Activated CD8-positive, alpha-beta memory T cell treated with anti-CD3 and anti-CD28 coated beads for 48 hours (primary cell): ENCODE results near the gene COG5.

ENCODE experiments used
- DNase-seq, 3 experiments: peaks; one replicate each; pipeline ENCODE4 v3.0.0-alpha.2; 2020; ENCODE audit warnings: low read depth in 2 of 3, low spot score in 2 of 3

The COG5 gene

GRCh38 chr7:107563775-107564552, at the start of gene COG5, which contains the start of gene DUS4L:
Gene COG5, minus strand, starts transcription at chr7:107563920. Its CDS starts 24 bp downstream, at chr7:107563896.
Gene DUS4L, plus strand, starts transcription at chr7:107563971. Its CDS starts 3,100 bp downstream, at chr7:107567071.
- peak; percentile 62 to 77 (median 72) for DNase-seq

GRCh38 chr7:107613439-107613838, 49.7 kb upstream of the COG5 start:
- no peak for DNase-seq

- DNase-seq: no peak
Measured at GRCh38 chr7:107610323-107610722, 46.6 kb upstream of the COG5 start.

- DNase-seq: no peak
Measured at GRCh38 chr7:107609811-107610261, 46.1 kb upstream of the COG5 start.

GRCh38 chr7:107606303-107606702, 42.6 kb upstream of the COG5 start:
- DNase-seq: no peak

GRCh38 chr7:107605218-107605815, 41.6 kb upstream of the COG5 start:
- DNase-seq: no peak

GRCh38 chr7:107600816-107601215, 37.1 kb upstream of the COG5 start:
- DNase-seq: no peak

- no peak for DNase-seq
Measured at GRCh38 chr7:107599262-107599661, 35.5 kb upstream of the COG5 start.

- no peak for DNase-seq
Measured at GRCh38 chr7:107597953-107598352, 34.2 kb upstream of the COG5 start.

GRCh38 chr7:107597582-107597916, 33.8 kb upstream of the COG5 start:
- no peak for DNase-seq

- no peak for DNase-seq
Measured at GRCh38 chr7:107596881-107597581, 33.3 kb upstream of the COG5 start.

GRCh38 chr7:107594961-107595737, 31.4 kb upstream of the COG5 start:
- no peak for DNase-seq

- no peak for DNase-seq
Measured at GRCh38 chr7:107593025-107593410, 29.3 kb upstream of the COG5 start.

GRCh38 chr7:107592361-107593024, 28.8 kb upstream of the COG5 start:
- DNase-seq: no peak

- no peak for DNase-seq
Measured at GRCh38 chr7:107591421-107591820, 27.7 kb upstream of the COG5 start.

- no peak for DNase-seq
Measured at GRCh38 chr7:107588529-107589130, 24.9 kb upstream of the COG5 start.

GRCh38 chr7:107584716-107585115, 21.0 kb upstream of the COG5 start:
- DNase-seq: no peak

GRCh38 chr7:107582875-107583274, 19.2 kb upstream of the COG5 start:
- DNase-seq: no peak

- DNase-seq: no peak
Measured at GRCh38 chr7:107581387-107582013, 17.8 kb upstream of the COG5 start.
